ENCODE measurements around the gene MGAT5.
A peak's percentile ranks its signal among the peaks of the same experiment; 100 is the strongest.

Gene MGAT5

DNA sequence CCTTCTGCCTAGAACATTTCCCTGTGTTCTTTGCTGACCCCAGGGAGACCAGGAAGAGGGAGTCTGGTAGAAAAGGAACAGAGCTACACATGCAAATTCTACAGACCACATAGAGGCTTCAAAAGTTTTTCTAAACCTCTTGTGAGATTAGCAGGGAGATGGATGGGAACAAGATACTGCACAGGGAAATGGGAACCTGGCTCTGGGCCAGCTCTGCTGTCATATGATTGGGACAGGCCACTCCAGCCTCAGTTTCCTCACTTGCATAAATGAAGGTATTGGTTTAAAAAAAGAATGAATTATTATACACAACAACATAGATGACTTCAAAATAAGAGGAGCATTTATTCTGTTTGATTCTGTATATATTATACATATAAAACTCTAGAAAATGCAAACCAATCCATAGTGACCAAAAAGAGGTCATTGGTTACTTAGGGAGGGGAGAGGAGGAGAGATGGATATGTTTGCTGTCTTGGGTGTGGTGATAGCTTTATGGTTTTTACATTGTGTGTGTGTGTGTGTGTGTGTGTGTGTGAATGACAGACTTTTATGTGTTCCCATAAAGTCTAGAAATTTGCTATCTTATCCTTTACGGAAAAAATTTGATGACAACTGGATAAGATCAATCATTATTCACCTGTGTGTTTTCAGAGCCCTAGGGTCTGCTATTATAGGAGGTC is 115.5 kb downstream of the MGAT5 start:
- TF ChIP-seq, protein P1, sequence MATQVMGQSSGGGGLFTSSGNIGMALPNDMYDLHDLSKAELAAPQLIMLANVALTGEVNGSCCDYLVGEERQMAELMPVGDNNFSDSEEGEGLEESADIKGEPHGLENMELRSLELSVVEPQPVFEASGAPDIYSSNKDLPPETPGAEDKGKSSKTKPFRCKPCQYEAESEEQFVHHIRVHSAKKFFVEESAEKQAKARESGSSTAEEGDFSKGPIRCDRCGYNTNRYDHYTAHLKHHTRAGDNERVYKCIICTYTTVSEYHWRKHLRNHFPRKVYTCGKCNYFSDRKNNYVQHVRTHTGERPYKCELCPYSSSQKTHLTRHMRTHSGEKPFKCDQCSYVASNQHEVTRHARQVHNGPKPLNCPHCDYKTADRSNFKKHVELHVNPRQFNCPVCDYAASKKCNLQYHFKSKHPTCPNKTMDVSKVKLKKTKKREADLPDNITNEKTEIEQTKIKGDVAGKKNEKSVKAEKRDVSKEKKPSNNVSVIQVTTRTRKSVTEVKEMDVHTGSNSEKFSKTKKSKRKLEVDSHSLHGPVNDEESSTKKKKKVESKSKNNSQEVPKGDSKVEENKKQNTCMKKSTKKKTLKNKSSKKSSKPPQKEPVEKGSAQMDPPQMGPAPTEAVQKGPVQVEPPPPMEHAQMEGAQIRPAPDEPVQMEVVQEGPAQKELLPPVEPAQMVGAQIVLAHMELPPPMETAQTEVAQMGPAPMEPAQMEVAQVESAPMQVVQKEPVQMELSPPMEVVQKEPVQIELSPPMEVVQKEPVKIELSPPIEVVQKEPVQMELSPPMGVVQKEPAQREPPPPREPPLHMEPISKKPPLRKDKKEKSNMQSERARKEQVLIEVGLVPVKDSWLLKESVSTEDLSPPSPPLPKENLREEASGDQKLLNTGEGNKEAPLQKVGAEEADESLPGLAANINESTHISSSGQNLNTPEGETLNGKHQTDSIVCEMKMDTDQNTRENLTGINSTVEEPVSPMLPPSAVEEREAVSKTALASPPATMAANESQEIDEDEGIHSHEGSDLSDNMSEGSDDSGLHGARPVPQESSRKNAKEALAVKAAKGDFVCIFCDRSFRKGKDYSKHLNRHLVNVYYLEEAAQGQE (IDR thresholded peaks at IDR 0.05; ENCODE audit: low read depth) = no peak
- TF ChIP-seq TEAD4 (IDR thresholded peaks at IDR 0.05) = no peak
- no peak for TF ChIP-seq RAD21 (IDR thresholded peaks at IDR 0.05; ENCODE audit: low read depth)
- TF ChIP-seq, protein P2, sequence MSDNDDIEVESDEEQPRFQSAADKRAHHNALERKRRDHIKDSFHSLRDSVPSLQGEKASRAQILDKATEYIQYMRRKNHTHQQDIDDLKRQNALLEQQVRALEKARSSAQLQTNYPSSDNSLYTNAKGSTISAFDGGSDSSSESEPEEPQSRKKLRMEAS (IDR thresholded peaks at IDR 0.05) = no peak
- TF ChIP-seq TCF12 (IDR thresholded peaks at IDR 0.05; ENCODE audit: low read depth) = no peak
- no peak for TF ChIP-seq YY1 (IDR thresholded peaks at IDR 0.05; ENCODE audit: low read depth)
- TF ChIP-seq EP300 (IDR thresholded peaks at IDR 0.05; ENCODE audit: borderline replicate concordance) = no peak
- TF ChIP-seq CREB1 (IDR thresholded peaks at IDR 0.05; ENCODE audit: low read depth) = no peak
- no peak for TF ChIP-seq EGR1 (IDR thresholded peaks at IDR 0.05)
- TF ChIP-seq NFIC (IDR thresholded peaks at IDR 0.05) = no peak
- no peak for TF ChIP-seq CEBPB (IDR thresholded peaks at IDR 0.05)
- TF ChIP-seq TAF1 (IDR thresholded peaks at IDR 0.05; ENCODE audit: low read depth) = no peak
- TF ChIP-seq, protein P3, sequence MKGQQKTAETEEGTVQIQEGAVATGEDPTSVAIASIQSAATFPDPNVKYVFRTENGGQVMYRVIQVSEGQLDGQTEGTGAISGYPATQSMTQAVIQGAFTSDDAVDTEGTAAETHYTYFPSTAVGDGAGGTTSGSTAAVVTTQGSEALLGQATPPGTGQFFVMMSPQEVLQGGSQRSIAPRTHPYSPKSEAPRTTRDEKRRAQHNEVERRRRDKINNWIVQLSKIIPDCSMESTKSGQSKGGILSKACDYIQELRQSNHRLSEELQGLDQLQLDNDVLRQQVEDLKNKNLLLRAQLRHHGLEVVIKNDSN (IDR thresholded peaks at IDR 0.05) = no peak
- no peak for TF ChIP-seq FOXM1 (IDR thresholded peaks at IDR 0.05; ENCODE audit: borderline replicate concordance, low read depth)
- no peak for TF ChIP-seq ZBTB7A (IDR thresholded peaks at IDR 0.05; ENCODE audit: low read depth)

DNA sequence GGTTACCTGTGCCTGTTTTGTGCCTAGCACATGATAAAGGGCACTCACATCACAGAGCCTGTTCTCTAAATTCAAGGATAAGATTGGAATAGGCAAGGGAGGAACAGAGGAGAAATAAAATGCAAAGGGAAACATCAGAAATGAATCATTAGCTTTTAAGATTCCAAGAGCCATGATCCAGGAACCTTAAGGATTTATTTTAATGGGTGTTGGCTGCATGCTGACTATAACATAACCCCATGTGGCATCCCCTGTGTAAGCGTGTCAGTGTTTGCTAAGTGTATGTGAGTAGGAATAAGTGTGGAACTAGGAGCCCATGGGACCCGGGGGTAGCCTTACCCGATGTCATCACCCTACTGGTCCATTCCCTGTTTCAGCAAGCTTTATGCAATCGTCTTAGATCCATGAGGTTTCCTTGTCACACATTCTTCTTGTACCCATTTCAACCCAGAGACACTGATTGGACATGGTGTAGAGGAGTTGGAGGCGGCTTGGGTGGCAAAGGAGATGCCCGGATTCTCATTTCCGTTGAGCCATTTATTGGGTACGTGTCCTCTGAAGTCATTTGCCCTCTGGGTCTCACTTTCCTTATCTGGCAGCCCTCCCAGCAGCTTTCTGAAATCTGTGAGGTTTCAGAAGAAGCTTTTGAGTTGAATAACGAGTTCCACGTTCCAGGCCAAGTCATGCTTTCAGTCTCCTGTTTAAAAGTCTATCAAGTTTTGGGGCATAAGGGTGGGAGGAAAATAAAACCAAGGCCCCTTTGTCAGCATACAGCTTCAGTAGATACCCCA is 117.0 kb downstream of the MGAT5 start:
- TF ChIP-seq, protein P3 (IDR thresholded peaks at IDR 0.05) = no peak
- TF ChIP-seq TCF12 (IDR thresholded peaks at IDR 0.05; ENCODE audit: low read depth) = no peak
- TF ChIP-seq, protein P1 (IDR thresholded peaks at IDR 0.05; ENCODE audit: low read depth) = no peak
- TF ChIP-seq YY1 (IDR thresholded peaks at IDR 0.05; ENCODE audit: low read depth) = no peak
- TF ChIP-seq ZBTB7A (IDR thresholded peaks at IDR 0.05; ENCODE audit: low read depth) = no peak
- TF ChIP-seq TAF1 (IDR thresholded peaks at IDR 0.05; ENCODE audit: low read depth) = no peak
- TF ChIP-seq TEAD4 (IDR thresholded peaks at IDR 0.05) = no peak
- TF ChIP-seq CREB1 (IDR thresholded peaks at IDR 0.05; ENCODE audit: low read depth) = no peak
- TF ChIP-seq EP300 (IDR thresholded peaks at IDR 0.05; ENCODE audit: borderline replicate concordance) = no peak
- TF ChIP-seq NFIC (IDR thresholded peaks at IDR 0.05) = no peak
- no peak for TF ChIP-seq CEBPB (IDR thresholded peaks at IDR 0.05)
- no peak for TF ChIP-seq EGR1 (IDR thresholded peaks at IDR 0.05)

DNA sequence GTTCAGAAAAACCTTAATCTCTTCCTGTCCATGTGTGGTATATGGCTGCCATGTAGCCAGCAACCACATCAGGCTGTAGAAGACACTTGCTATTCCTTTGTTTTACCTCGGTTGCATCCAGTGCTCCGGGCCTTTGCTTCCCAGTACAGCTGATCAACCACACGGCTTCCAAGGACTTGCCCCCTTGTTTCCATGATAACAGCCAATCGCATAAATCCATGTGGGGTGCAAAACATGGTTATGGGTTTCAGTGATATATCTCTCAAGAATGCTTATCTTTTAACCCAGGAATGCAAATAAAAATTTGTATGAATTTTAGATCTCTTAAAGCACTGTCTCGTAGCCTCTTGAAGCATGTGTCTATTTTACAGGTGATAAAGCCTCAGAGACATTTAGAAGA is 118.3 kb downstream of the MGAT5 start:
- TF ChIP-seq NFIC (IDR thresholded peaks at IDR 0.05) (no peak), YY1 (IDR thresholded peaks at IDR 0.05; ENCODE audit: low read depth) (no peak), TAF1 (IDR thresholded peaks at IDR 0.05; ENCODE audit: low read depth) (no peak), EP300 (IDR thresholded peaks at IDR 0.05; ENCODE audit: borderline replicate concordance) (no peak), RAD21 (IDR thresholded peaks at IDR 0.05; ENCODE audit: low read depth) (no peak)

DNA sequence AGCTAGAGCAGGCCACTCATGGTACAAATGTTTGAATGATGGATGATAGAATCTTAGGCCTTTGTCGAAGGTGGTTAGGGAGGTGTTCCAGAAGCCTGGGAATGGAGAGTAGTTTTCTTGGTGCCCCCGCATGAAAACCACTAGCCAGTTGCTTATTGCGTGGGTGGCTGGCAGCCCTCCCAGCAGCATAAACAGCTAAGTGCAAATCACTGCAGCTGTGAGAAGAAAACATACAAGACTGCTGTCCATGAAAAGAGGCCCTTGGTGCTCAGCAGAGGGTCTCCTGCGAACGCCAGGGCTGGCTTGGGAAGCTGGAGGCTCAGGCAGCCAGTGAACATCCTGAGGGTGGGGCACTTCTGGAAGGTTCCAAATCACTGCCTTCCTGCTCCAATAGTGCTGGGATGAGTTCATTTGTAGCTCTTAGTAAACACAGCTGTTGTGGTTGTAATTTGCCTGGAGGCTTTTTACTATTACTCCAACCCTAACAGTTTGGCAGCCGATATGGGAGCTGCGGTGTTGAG is 118.8 kb downstream of the MGAT5 start:
- TF ChIP-seq RAD21 (IDR thresholded peaks at IDR 0.05; ENCODE audit: low read depth) (no peak), YY1 (IDR thresholded peaks at IDR 0.05; ENCODE audit: low read depth) (no peak), TEAD4 (IDR thresholded peaks at IDR 0.05) (no peak), FOXM1 (IDR thresholded peaks at IDR 0.05; ENCODE audit: borderline replicate concordance, low read depth) (no peak), EP300 (IDR thresholded peaks at IDR 0.05; ENCODE audit: borderline replicate concordance) (no peak), TCF12 (IDR thresholded peaks at IDR 0.05; ENCODE audit: low read depth) (no peak), CEBPB (IDR thresholded peaks at IDR 0.05) (no peak), EGR1 (IDR thresholded peaks at IDR 0.05) (no peak), ZBTB7A (IDR thresholded peaks at IDR 0.05; ENCODE audit: low read depth) (no peak), TAF1 (IDR thresholded peaks at IDR 0.05; ENCODE audit: low read depth) (no peak)
- TF ChIP-seq, protein P3 (IDR thresholded peaks at IDR 0.05) = no peak

DNA sequence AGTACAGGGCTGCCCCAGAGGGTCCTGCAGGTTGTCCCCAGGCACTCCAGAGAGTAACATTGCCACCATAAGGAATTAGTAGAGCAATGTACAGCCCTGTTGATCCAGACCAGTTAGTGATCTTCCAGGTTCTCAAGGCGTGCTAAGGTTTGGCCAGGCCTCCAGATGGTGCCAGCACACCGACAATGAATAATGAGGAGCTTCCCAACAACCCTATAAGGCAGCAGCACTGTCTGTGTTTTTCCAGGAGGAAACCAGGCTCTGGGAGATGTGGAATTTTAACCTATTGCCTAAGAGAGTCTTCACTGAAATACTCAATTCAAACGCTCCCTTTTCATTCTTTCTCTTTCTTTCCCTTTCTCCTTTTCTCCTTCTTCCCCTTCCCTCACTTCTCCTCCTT is 122.1 kb downstream of the MGAT5 start:
- no peak for TF ChIP-seq FOXM1 (IDR thresholded peaks at IDR 0.05; ENCODE audit: borderline replicate concordance, low read depth)
- TF ChIP-seq RAD21 (IDR thresholded peaks at IDR 0.05; ENCODE audit: low read depth) = peak; percentile 11; the same call in 1 of the 2 replicates
